RKO (cell line): ENCODE data around the gene RPL15.

Experiments
- DNase-seq: peaks from one replicate; pipeline ENCODE4 v3.0.0-alpha.2; 2016; ENCODE audit warnings: low spot score

Gene RPL15

DNA sequence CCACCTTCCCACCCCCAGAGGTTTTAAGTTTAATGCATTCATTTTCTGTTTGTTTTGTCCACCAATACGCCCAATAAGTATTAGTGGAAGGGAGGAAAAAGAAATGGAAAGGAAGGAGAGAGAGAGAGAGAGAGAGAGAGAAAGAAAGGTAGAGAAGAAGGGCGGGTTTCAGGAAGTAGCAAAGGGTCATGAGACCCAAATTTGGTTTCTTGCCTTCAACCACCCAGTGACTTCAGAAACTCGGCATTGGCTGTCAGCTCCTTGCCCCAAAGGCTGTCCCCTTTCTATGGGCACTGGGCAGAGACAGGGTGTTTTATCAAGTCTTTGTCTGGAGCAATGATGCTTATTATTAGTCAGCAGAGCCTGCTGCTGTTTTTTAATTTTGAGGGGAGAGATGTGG lies 14.7 kb downstream of the RPL15 start:
- no peak for DNase-seq

DNA sequence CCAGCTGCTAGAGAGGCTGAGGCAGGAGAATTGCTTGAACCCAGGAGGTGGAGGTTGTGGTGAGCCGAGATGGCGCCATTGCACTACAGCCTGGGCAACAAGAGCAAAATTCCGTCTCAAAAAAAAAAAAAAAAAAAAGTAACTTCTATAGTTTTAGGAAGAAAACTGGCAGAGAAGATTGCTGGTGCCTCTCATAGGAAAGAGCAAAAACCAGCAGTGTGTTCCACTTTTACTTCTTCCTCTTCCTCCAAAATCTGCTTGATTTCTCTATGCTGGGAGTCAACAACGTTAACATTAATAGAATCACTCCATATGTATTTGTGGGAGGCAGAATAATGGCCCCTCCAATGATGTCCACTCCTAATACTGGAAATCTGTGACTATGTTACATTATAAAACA lies 15.6 kb downstream of the RPL15 start:
- no peak for DNase-seq

DNA sequence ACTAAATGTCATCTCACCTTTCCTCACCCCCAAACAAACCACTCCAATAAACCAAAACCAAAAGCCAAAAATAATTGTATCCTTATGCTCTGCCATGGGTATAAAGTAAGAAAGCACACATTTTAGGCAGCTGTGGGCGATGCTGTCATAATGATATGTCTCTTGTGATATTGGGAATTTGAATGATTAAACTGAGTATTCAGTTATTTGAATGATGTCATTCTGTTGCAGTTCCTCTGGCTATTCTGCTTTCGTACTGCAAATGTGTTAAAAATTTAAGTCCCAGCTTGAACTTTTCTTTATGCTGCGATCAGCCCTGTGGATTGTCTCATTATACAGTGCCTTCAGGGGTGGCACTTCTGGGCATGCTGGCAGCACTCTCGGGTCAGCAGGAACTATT lies 17.3 kb downstream of the RPL15 start:
- DNase-seq: no peak

DNA sequence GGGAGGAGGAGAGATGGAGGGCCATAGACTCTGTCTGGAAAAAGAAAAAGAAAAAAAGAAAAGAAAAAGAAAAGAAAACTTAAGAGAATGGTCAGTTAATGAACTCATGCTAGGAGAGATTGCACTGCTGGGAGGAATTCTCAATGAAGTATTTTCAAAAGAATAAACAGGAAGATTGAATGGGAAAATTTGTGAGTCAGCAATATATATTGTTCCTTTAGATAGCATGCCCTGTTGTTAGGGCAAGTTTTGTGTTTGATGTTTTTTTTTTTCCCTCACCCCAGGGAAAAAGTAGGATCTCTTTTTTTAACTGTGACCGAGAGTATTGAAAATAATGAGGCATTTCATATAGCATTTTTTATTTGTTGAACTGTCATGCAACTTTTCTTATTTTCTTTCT lies 20.4 kb downstream of the RPL15 start:
- DNase-seq: no peak

DNA sequence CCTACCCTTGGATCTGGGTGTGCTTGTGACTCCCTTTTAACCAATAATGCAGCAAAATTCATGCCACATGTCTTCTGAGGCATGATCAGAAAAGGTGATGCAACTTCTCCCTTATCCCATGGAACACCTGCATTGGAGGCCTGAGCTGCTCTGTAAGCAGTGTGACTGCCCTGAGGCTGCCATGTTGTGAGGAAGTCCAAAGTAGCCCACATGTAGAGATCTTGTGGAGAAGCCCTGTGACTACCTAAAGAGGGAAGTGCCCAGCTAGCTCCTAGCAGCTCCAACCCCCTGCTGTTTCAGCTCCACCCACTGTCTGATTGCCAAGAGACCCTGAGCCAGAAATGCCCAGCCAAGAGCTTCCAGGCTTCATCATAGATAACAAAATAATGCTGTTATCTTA lies 21.8 kb downstream of the RPL15 start:
- DNase-seq: no peak

DNA sequence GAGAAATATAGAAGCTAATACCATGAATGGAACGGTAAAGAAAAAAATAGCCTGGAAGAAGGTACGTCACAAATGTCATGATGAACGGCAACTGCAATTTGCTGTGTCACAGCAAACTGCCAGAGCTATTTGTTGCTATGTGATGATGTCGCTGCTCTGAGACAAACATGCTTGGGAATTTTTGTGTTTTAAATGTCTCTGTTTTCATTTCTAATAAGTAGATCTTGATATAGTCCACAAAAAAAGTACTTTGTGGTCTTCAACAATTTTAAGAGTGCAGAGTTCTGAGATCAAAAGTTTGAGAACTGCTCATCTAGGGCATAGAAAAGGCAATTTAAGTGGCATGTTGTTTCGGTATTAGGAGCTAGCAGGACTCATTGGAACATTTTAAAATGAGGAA lies 23.8 kb downstream of the RPL15 start:
- DNase-seq: no peak

DNA sequence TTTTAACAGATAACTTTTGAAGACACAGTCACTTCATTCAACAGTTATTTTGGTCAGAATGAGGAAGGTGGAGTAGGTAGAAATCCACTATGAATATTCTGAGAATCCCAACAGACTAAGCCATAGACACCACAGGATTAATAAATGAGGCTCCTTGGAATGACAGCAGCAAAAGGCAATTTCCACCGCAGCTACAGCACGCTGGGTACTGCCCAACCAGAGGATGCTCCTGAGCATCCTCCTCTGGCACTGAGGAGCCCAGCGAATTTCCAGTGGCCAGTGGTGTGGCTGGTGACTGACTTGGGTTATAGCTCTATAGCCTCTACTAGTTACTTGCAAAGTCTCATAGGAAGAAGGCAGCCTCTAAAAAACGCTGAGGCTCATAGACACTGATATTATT lies 24.5 kb downstream of the RPL15 start:
- no peak for DNase-seq

DNA sequence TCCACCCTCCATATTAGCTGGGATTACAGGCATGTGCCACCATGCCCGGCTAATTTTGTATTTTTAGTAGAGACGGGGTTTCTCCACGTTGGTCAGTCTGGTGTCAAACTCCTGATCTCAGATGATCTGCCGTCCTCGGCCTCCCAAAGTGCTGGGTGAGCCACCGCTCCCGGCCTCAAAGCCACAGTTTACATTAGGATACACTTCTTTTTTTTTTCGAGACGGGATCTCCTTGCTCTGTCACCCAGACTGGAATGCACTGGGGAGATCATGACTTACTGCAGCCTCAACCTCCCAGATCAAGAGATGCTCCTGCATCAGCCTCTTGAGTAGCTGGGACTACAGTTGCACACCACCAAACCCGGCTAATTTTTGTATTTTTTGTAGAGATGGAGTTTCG lies 25.6 kb downstream of the RPL15 start:
- DNase-seq: no peak

DNA sequence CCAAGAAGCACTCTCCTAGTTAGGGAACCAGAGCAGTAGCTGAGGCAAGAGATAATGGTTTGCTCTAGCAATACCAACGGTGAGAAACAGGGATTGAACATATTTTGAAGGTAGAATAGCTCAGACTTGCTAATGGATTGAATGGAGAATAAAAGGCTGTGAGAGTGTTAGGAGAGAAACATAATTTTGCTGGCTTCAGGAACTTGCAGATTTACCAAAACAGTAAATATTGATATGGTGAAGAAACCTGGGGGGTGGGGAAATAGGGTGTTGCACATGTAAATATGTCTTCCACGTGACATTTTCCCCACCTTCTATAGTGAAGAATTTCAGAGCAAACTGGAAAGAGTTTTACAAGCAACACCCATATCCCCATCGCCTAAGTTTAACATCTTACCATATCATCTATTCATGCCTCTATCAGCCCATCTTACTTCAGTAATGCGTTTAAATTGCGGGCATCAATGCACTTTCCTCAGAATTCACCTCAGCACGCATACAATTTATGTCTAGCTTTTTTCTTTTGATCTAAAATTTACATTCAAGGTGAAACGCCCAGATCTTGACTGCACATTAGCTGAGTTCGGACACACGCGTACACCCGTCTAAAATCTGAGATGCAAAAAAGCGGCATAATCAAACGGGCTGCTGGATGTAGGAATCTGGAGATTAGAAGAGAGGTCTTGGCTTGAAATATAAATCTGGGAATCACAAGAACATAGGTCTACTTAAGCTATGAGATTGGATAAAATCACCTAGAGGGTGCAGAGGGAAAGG lies 27.3 kb downstream of the RPL15 start:
- DNase-seq: no peak

DNA sequence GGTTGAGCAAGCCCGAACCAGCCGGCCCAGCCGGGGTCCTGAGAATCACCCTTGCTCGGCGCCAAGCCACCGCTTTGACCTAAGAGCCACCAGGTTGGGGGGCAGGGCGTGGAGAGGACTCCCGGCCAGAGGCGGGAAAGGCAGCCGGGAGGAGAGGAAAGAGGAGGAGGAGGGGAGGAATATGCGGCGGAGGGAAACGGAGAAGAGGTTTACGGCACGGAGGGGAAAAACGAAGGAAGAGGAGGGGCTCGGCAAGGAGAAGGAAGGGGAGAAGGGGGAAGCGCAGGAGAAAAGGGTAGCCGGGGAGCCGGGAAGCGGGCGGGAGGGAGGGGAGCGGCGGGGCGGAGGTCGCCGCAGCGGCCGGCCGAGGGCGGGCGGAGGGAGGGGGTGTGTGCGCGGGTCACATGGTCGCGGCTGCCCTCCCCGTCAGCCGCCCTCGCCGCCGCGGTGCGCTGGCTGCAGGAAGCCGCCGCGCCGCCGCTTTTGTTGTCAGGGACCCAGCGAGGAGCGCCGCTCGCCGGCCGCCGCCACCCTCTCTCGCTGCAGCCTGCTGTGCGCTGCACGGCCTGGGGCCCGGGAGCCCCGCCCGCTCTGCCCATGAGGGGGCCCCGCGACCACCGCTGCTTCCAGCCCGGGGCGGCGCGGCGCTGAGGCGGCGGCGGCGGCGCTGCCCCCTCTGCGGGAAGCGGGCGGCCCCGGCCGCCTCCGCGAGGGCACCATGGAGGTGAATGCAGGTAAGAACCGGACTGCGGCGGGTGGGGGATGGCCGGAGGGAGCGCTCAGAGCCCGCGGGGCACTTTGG lies 28.1 kb downstream of the RPL15 start, which contains the start of gene NR1D2:
Gene NR1D2 (plus strand): TSS at position 426 of the 802 bp plus-strand sequence. CDS start 293 bp downstream, at position 719.
- DNase-seq: peak; percentile 85

DNA sequence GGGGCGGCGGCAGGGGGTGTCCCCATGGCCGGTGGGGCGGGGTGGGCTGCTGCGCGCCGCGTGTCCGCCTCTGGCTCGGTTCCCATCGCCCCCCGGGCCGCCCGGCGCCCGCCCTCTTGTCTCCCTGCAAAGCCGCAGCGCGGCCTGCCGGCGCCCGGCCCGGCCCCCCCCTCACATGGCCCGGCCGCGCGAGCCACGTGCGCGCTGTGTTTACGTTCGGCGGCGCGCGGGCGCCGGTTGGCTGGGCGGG lies 28.7 kb downstream of the RPL15 start:
- DNase-seq: no peak

DNA sequence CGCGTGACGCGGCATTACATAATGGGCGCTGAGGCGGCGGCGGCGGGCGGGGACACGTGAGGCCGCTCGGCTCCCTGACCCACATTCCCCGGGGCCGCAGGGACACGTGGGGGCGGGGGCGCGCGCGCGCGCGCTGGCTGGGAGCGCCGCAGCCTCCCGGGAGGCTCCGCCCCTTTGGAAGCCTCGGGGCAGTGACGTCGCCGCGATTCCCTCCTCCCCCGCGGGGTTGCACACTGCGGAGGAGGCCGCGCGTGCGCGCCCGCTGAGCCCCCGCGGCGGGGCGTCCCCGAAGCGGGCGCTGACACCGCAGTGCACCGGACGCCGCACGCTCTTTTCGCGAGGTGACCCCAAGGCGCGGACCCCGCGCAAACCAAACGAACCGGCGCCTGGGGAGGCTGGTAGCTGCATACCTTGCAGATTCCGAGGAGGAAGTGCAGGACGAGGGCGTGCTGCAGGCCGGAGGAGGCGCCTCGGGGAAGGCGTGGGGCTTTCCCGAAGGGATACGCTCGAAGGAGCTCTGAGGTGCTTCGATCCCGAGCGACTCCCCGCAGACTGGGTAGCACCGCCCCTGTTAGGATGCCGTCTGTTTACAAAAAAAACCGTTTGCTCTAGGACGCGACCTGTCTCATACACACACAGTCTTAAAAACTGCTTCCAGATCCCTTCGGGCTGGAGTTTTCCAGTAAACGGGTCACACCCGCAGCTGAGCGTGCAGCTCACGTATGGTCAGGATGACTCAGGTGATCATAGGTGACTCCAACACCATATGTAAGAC lies 29.2 kb downstream of the RPL15 start:
- DNase-seq: peak; percentile 95

DNA sequence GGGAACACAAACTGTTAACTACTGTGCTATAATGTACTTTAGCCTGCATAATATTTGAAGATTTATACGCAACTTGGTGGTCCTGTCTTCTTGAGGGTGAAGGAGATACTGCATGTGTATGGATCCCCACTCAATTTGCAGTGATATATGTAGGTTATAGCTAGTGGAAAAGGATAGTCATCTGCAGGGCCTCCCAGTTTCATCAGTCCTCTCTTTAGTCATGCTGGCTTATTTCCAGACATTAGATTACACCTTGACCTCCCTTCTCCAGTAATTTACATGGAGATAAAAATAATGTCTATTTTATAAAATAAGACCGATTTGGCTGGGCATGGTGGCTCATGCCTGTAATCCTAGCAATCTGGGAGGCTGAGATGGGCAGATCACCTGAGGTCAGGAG lies 31.8 kb downstream of the RPL15 start:
- DNase-seq: no peak

DNA sequence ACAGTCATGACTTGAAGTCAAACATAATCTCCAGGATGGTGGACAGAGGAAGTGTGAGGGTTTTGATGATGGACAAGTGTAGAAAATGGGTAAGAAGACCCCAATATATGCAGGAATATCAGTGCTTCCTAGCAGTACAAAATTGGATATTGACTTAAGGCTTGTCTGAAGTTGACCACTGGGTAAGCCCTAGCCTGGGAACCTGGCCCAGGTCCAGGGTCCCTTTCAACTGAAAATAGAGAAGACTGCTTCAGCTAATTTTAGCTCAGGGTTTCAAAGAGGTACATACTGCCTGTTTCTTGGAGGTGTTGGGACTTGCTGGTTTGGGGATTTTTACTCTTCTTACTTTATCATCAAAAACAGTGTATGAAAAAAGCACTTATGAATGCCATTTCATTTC lies 32.9 kb downstream of the RPL15 start:
- no peak for DNase-seq

DNA sequence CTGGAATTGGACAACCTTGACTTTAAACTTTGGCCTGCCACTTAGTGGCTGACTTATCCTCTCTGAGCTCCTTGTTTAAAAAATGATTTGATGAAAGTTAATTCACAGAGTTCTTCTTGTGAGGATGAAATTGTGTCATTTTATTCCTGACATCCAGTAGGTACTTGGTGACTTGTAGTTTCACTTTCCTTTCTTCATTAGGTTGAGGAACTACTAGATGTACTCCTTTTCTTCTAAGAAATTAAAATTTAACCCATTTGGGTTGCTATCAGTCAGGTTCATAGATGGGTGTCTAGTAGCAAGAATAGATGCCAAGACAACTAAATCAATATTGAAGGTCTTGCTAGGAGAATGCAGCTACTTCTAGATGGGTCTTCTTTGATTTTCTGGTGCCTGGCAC lies 33.4 kb downstream of the RPL15 start:
- DNase-seq: no peak

DNA sequence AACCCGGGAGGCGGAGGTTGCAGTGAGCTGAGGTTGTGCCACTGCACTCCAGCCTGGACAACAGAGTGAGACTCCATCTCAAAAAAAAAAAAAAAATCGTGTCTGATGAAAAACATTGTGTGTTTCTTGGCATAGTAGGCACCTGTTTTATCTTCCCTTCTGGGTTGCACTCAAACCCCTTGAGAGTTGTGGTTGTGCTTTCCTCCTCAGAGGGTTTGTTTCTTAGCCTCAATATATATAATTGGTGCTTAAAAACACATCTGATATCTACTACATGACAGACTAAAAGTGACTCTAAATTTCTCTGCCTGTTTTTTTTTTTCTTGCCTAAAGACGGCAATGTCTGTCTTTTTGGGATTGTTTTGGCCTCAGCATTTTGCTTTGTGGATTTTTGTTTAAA lies 35.7 kb downstream of the RPL15 start:
- no peak for DNase-seq

DNA sequence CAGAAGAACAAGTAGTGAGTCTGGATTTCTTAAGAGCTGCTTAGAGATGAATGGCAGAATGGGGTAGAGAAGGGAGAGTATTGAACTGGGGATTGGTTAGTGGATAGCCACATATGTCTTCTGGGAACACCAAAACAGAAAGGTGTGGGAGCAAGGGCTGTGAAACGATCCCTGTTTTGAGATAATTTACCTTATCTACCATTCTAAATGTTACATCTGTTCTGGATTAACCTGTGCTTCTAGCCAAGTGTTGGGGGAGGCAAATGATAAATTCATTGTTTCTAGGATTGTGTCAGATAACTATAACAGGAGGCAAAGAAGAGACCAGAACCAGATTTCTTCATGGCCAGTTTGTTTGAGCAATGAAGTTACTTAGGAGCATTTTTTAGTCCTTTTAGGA lies 36.6 kb downstream of the RPL15 start:
- no peak for DNase-seq

DNA sequence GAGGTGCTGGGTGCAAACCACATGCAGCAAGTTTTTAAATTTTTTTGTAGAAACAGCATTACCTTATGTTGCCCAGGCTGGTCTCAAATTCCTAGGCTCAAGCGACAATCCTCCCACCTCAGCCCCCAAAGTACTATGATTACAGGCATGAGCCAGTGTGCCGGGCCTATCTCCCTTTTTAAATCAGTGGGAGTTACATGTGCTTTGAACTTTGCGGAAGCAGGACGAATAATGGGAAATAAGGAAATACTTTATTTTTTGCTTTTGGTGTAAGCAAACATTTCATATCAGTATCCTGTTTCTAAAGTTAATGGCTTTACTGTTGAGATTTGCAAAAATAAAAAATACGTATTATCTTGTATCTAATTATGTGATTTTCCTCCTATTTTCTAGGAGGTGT lies 37.2 kb downstream of the RPL15 start:
- no peak for DNase-seq

DNA sequence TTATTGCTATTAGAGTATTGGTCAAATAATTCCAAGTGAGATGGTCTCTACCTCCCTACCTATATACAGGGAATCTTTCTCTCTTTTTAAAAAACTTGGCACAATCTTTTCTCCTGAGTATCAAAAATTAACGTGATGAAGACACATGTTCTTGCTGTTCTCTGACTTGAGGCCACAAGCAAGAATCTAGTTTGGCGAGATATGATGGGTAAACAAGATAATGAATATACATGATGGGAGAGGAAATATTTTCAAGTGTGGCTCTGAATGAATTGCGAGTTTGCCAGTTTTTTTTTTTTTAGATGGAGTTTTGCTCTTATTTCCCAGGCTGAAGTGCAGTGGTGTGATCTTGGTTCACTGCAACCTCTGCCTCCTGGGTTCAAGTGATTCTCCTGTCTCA lies 39.8 kb downstream of the RPL15 start:
- DNase-seq: no peak

DNA sequence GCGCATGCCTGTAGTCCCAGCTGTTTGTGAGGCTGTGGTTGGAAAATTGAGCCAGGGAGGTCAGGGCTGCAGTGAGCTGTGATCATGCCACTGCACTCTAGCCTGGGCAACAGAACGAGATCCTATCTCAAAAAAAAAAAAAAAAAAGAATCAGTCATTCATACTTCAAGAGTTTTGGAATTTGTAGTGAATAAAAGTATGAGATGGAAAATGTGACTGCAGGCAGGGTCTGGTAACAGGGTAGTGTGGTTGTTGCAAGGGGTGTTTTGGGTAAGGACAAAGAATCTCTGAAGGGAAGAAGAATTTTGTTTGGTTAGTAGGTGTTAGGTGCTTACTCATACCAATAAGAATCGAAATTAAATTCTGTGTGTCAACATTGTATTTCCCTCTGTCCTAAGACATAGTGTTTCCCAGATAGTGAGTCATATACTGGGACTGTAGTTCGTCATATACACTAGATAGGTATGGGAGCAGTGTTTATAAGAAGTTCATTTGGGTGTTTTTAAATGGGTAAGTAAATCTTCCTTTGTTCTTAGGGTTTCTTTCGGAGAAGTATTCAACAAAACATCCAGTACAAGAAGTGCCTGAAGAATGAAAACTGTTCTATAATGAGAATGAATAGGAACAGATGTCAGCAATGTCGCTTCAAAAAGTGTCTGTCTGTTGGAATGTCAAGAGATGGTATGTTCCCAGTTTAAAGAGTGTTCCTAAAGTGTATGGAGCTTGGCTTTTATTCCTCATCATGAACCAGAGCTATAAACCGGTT lies 42.4 kb downstream of the RPL15 start:
- DNase-seq: peak; percentile 51

DNA sequence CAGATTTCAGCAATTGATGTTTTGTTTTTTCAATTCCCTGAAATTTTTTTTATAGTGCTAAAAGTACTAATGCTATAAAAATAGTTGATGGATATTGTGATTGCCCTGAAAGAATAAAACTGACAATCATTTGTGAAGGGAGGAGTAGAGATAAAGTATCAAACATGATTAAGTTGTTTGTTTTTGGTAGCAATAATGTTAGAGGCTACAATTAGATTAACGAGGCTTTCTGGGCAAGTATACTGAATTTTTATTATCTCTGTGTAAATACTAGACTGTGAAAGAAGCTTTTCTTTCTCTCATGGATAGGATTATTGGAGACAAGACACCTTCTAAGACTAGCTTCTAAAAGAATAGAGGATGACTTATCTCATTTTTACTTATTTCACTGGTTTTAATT lies 43.7 kb downstream of the RPL15 start:
- no peak for DNase-seq

DNA sequence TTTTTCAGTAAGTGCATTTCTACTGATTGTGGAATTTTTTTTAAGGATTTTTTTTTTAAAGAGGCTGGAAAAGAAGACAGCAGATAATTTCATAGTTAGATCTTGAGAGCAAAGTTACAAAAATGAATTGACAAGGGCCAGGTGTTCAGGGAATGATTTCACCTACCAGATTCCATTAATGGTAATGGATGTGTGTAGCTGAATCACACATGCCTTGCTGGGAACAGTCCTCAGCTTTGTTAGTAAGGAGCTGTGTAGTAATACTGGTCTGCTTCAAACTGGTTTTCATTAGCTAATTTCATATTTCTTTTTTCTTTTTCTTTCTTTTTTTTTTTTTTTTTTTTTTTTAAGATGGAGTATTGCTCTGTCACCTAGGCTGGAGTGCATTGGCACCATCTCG lies 44.1 kb downstream of the RPL15 start:
- no peak for DNase-seq
